IPS-18a (cell line): ENCODE data around the gene CEACAM1.
"Not testable (repeated sequence)": the region's sequence is repeated elsewhere in the genome, so short reads cannot be mapped to it uniquely, and the experiment has no call there.

Experiments
- H3K27ac ChIP-seq: one replicate; pipeline ENCODE4 v1.5.1; 2013; ENCODE audit warnings: low read length
- H3K27me3 ChIP-seq: one replicate; pipeline ENCODE4 v1.6.1; 2013; ENCODE audit warnings: mild to moderate bottlenecking, low read length; ENCODE audit not compliant: control insufficient read depth, insufficient read depth
- H3K36me3 ChIP-seq: one replicate; pipeline ENCODE4 v1.6.1; 2013; ENCODE audit warnings: low read depth, low read length; ENCODE audit not compliant: control insufficient read depth
- H3K4me1 ChIP-seq: one replicate; pipeline ENCODE4 v1.6.1; 2013; ENCODE audit warnings: low read depth, low read length; ENCODE audit not compliant: control insufficient read depth
- H3K4me3 ChIP-seq: one replicate; pipeline ENCODE4 v1.5.1; 2013; ENCODE audit warnings: low read length
- H3K9ac ChIP-seq: one replicate; pipeline ENCODE4 v1.6.1; 2013; ENCODE audit warnings: mild to moderate bottlenecking, low read length, moderate library complexity
- H3K9me3 ChIP-seq: one replicate; pipeline ENCODE4 v1.6.1; 2013; ENCODE audit warnings: low read depth, low read length; ENCODE audit not compliant: control insufficient read depth

The CEACAM1 gene

GRCh38 chr19:42546831-42547500, 18.7 kb upstream of the CEACAM1 start:
- no peaks in the 10 kb centered on the region for H3K36me3 ChIP-seq
- no peaks in the 10 kb centered on the region for H3K4me1 ChIP-seq
- H3K9me3 ChIP-seq, result no peaks in the 10 kb centered on the region
- H3K27me3 ChIP-seq, result no peaks in the 10 kb centered on the region
- H3K9ac ChIP-seq, result no peak overlapping the region
- no peak overlapping the region for H3K27ac ChIP-seq
- no peak overlapping the region for H3K4me3 ChIP-seq

GRCh38 chr19:42544146-42544545, 15.9 kb upstream of the CEACAM1 start:
- H3K27ac ChIP-seq, result no peak overlapping the region
- H3K9me3 ChIP-seq, result no peaks in the 10 kb centered on the region
- peaks cover 12% of the 10 kb centered on the region for H3K4me1 ChIP-seq
- no peak overlapping the region for H3K4me3 ChIP-seq
- H3K9ac ChIP-seq, result no peak overlapping the region
- no peaks in the 10 kb centered on the region for H3K27me3 ChIP-seq
- H3K36me3 ChIP-seq, result no peaks in the 10 kb centered on the region

DNA sequence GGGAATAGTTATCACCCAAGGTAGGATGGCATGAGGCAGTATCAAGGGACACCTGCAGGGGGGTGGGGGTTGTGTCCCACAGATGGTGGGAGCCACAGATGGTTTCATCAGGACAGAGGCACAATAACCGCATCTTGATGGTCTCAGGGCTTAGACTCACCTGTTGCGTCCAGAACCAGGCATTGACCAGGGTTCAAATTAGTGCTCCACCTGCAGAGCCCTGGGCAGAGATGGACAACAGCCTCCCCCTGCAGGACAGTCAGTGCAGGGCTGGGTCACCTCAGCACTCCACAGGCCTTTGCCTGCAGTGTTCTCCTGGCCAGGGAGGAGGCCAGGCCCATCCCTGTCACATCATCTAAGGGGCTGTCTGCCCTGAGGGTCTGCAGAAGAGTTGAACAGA, 14.5 kb upstream of the CEACAM1 start:
- no peak overlapping the region for H3K4me3 ChIP-seq
- no peak overlapping the region for H3K9ac ChIP-seq
- H3K27me3 ChIP-seq, result no peaks in the 10 kb centered on the region
- H3K36me3 ChIP-seq, result no peaks in the 10 kb centered on the region
- peaks cover 12% of the 10 kb centered on the region for H3K4me1 ChIP-seq
- H3K27ac ChIP-seq, result no peak overlapping the region
- H3K9me3 ChIP-seq, result no peaks in the 10 kb centered on the region

GRCh38 chr19:42540071-42540553, 11.8 kb upstream of the CEACAM1 start:
- Histone ChIP-seq H3K27me3 (no peaks in the 10 kb centered on the region), H3K9ac (no peak overlapping the region), H3K36me3 (no peaks in the 10 kb centered on the region), H3K27ac (no peak overlapping the region), H3K4me3 (peak overlapping the region; percentile 5), H3K9me3 (no peaks in the 10 kb centered on the region), H3K4me1 (peaks cover 18% of the 10 kb centered on the region)

GRCh38 chr19:42538841-42539709, 10.8 kb upstream of the CEACAM1 start:
- no peak overlapping the region for H3K4me3 ChIP-seq
- no peak overlapping the region for H3K9ac ChIP-seq
- H3K27ac ChIP-seq, result no peak overlapping the region
- H3K9me3 ChIP-seq, result no peaks in the 10 kb centered on the region
- H3K36me3 ChIP-seq, result no peaks in the 10 kb centered on the region
- no peaks in the 10 kb centered on the region for H3K27me3 ChIP-seq
- H3K4me1 ChIP-seq, result peaks cover 22% of the 10 kb centered on the region

DNA sequence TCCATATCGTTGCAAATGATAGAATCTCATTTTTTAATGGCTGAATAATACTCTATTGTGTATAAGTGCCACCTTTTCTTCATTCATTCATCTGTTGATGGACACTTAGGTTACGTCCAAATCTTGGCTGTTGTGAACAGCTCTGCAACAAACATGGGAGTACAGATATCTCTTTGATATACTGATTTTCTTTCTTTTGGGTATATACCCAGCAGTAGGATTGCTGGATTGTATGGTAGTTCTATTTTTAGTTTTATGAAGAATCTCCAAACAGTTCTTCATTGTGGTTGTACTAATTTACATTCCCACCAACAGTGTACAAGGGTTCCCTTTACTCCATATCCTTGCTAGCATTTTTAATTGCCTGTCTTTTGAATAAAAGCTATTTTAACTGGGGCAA, 7.0 kb upstream of the CEACAM1 start:
- H3K4me3 ChIP-seq, H3K9ac ChIP-seq, H3K27me3 ChIP-seq, H3K9me3 ChIP-seq, H3K27ac ChIP-seq, H3K36me3 ChIP-seq: not testable (repeated sequence)
- peaks cover 21% of the 10 kb centered on the region for H3K4me1 ChIP-seq

DNA sequence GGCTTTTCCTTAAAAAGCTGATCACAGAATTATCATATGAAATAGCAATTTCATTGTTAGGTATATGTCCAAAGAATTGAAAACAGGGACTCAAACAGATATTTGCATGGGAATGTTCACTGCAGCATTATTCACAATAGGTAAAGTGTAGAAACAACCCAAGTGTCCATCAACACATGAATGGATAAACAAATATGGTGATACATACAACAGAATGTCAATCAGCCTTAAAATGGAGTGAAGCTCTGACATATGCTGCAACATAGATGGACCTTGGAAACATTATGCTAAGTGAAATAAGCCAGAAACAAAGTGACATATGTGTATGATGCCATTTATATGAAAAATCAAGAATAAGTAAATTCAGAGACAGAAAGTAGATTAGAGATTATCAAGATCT, 6.1 kb upstream of the CEACAM1 start:
- H3K4me3 ChIP-seq, result no peak overlapping the region
- peaks cover 16% of the 10 kb centered on the region for H3K4me1 ChIP-seq
- H3K36me3 ChIP-seq, result no peaks in the 10 kb centered on the region
- H3K27me3 ChIP-seq, result no peaks in the 10 kb centered on the region
- H3K9ac ChIP-seq, result no peak overlapping the region
- no peaks in the 10 kb centered on the region for H3K9me3 ChIP-seq
- H3K27ac ChIP-seq, result no peak overlapping the region

- Histone ChIP-seq H3K27ac (no peak overlapping the region), H3K9ac (no peak overlapping the region), H3K4me3 (no peak overlapping the region), H3K9me3 (no peaks in the 10 kb centered on the region), H3K4me1 (peaks cover 22% of the 10 kb centered on the region), H3K27me3 (no peaks in the 10 kb centered on the region), H3K36me3 (no peaks in the 10 kb centered on the region)
Measured at GRCh38 chr19:42532891-42533290, 4.6 kb upstream of the CEACAM1 start.

- Histone ChIP-seq H3K9me3 (no peaks in the 10 kb centered on the region), H3K27me3 (no peaks in the 10 kb centered on the region), H3K9ac (no peak overlapping the region), H3K27ac (no peak overlapping the region), H3K36me3 (no peaks in the 10 kb centered on the region), H3K4me1 (peaks cover 16% of the 10 kb centered on the region), H3K4me3 (no peak overlapping the region)
Measured at GRCh38 chr19:42531313-42531712, 3.0 kb upstream of the CEACAM1 start.

GRCh38 chr19:42529248-42529764, 1.0 kb upstream of the CEACAM1 start:
- Histone ChIP-seq H3K9ac (no peak overlapping the region), H3K27ac (no peak overlapping the region), H3K27me3 (no peaks in the 10 kb centered on the region), H3K9me3 (no peaks in the 10 kb centered on the region), H3K4me1 (peaks cover 14% of the 10 kb centered on the region), H3K4me3 (no peak overlapping the region), H3K36me3 (no peaks in the 10 kb centered on the region)

DNA sequence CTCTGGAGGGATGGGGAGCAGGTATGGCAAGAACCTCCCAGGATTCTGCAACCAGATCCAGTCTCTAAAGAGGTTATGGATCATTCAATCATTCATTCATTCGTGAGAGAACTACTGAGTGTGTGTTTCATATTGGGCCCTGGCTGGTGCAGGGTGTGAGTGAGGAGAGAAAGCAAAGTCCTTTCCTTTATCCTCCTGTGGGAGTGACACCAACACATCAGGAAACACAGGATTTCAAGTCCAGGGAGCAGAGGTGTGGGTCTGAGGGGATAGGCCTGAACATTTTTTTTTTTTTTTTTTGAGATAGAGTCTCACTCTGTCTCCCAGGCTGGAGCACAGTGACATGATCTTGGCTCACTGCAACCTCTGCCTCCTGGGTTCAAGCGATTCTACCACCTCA, 3.3 kb downstream of the CEACAM1 start:
- H3K36me3 ChIP-seq, result no peaks in the 10 kb centered on the region
- no peaks in the 10 kb centered on the region for H3K9me3 ChIP-seq
- no peak overlapping the region for H3K9ac ChIP-seq
- no peak overlapping the region for H3K27ac ChIP-seq
- no peak overlapping the region for H3K4me3 ChIP-seq
- peaks cover 14% of the 10 kb centered on the region for H3K4me1 ChIP-seq
- H3K27me3 ChIP-seq, result no peaks in the 10 kb centered on the region
